ENCODE results near the gene SLC11A1. TPM values are rescaled to one million over a fixed set of nuclear protein-coding genes. Genes with fewer than 3 reads are reported as not detected.
A peak's percentile ranks its signal among the peaks of the same experiment; 100 is the strongest.

The SLC11A1 gene
- total RNA-seq, 8 experiments from 2014 or later = 0.50 to 3.1 (median 0.95) TPM

- in situ Hi-C loops (cut with MboI; ENCODE audit: low pct_unique_long_range_greater_than_20kb in 2 of 9, low sequenced_read_pairs in 9 of 9, unreplicated experiment in 9 of 9) = no loop called here
- no peak overlapping the region for H3K4me3 ChIP-seq
- no peaks in the 10 kb centered on the region for H3K4me1 ChIP-seq (replicated peaks in 1 of 2)
- WGBS, 10 experiments = 18 to 95% (median 74%) methylated on average over 3 to 9 of the region's 11 CpGs; no CpG with 5 or more reads in 3 of the 10 experiments
- H3K27ac ChIP-seq = no peak overlapping the region
- ATAC-seq (replicated peaks in 6 of 8) = no peak
Observed at GRCh38 chr2:218370410-218371063, 11.5 kb upstream of the SLC11A1 start.

DNA sequence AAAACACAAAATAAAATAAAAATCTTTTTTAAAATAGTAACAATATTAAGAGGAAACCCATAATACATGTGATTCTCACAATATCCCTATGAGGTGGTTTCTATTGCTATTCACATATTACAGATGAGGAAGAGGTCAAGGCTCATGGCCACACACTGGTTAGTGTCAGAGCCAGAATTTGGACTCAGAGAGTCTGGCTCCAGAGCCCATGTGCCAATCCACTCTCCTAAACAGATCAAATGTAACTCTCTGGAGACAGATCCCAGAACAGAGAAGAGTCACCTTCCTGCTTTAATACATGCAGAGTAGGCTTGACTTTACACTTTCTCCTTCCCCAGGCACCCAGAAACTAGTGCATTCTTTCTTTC lies 10.1 kb upstream of the SLC11A1 start:
- in situ Hi-C loops (cut with MboI; ENCODE audit: low pct_unique_long_range_greater_than_20kb in 2 of 9, low sequenced_read_pairs in 9 of 9, unreplicated experiment in 9 of 9) = no loop called here
- Histone ChIP-seq H3K27ac (no peak overlapping the region), H3K4me3 (no peak overlapping the region), H3K4me1 (replicated peaks in 1 of 2) (no peaks in the 10 kb centered on the region)
- ATAC-seq (replicated peaks in 6 of 8) = no peak

GRCh38 chr2:218374795-218375194 lies 7.3 kb upstream of the SLC11A1 start:
- in situ Hi-C loops (cut with MboI; ENCODE audit: low pct_unique_long_range_greater_than_20kb in 2 of 9, low sequenced_read_pairs in 9 of 9, unreplicated experiment in 9 of 9) = loop anchor here in 7 of 9 experiments (25.0 kb wide), 1 partner anchor 87 kb away; the partner anchor contains the start of gene TMBIM1 (in 7 of the 7)
- Histone ChIP-seq H3K27ac (no peak overlapping the region), H3K4me3 (no peak overlapping the region), H3K4me1 (replicated peaks in 1 of 2) (no peaks in the 10 kb centered on the region)
- 63 to 100% (median 80%) methylated on average over 1 to 3 of the region's 4 CpGs; no CpG with 5 or more reads in 4 of the 10 experiments for WGBS, 10 experiments
- peak in 1 of 8 experiments; percentile 57 for ATAC-seq (replicated peaks in 6 of 8)

DNA sequence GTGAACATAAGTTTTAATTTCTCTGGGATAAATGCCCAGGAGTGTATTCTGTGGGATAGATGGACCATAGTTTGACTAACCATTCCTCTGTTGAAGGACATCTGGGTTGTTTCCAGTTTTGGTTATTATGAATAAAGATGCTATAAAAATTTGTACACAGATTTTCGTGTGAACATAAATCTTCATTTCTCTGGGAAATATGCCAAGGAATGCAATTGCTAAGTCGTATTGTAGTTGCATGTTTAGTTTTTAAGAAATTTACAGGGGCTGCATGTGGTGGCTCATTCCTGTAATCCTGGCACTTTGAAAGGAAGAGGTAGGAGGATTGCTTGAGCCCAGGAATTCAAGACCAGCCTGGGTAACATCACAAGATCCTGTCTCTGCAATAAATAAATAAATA lies 6.9 kb upstream of the SLC11A1 start:
- in situ Hi-C loops (cut with MboI; ENCODE audit: low pct_unique_long_range_greater_than_20kb in 2 of 9, low sequenced_read_pairs in 9 of 9, unreplicated experiment in 9 of 9) = loop anchor here in 7 of 9 experiments (25.0 kb wide), 1 partner anchor 88 kb away; the partner anchor contains the start of gene TMBIM1 (in 7 of the 7)
- no peaks in the 10 kb centered on the region for H3K4me1 ChIP-seq (replicated peaks in 1 of 2)
- H3K4me3 ChIP-seq = no peak overlapping the region
- H3K27ac ChIP-seq = no peak overlapping the region
- 0 to 70% (median 45%) methylated on average over 1 to 2 of the region's 2 CpGs; no CpG with 5 or more reads in 2 of the 10 experiments for WGBS, 10 experiments
- ATAC-seq (replicated peaks in 6 of 8) = peak in 3 of 8 experiments; percentile 28 to 95 (median 60)

DNA sequence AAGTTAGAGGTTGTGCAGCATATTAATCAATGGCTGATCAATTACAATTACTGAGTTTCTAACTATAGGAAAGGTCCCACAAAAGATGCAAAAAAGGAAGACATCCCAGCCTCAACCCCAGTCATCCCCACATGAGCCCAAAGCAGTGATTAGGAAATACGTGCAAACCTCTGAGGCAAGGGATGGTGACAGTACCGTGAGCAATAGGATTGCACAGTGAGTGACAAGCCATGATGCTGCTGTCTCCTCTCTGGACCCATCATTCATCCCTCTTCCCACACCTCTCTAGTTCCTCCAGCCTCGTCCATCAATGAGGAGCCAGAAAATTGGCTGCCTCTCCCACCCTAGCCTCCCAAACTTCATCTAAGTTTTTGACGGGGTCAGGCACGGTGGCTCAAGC lies 4.0 kb upstream of the SLC11A1 start:
- H3K4me3 ChIP-seq = no peak overlapping the region
- 40 to 100% (median 67%) methylated on average over 1 to 3 of the region's 5 CpGs; no CpG with 5 or more reads in 4 of the 10 experiments for WGBS, 10 experiments
- in situ Hi-C loops (cut with MboI; ENCODE audit: low pct_unique_long_range_greater_than_20kb in 2 of 9, low sequenced_read_pairs in 9 of 9, unreplicated experiment in 9 of 9) = loop anchor here in 7 of 9 experiments (25.0 kb wide), 1 partner anchor 91 kb away; the partner anchor contains the start of gene TMBIM1 (in 7 of the 7)
- ATAC-seq (replicated peaks in 6 of 8) = no peak
- H3K4me1 ChIP-seq (replicated peaks in 1 of 2) = no peaks in the 10 kb centered on the region
- no peak overlapping the region for H3K27ac ChIP-seq

- Histone ChIP-seq H3K4me3 (no peak overlapping the region), H3K4me1 (replicated peaks in 1 of 2) (no peaks in the 10 kb centered on the region), H3K27ac (no peak overlapping the region)
- ATAC-seq (replicated peaks in 6 of 8) = no peak
- in situ Hi-C loops (cut with MboI; ENCODE audit: low pct_unique_long_range_greater_than_20kb in 2 of 9, low sequenced_read_pairs in 9 of 9, unreplicated experiment in 9 of 9) = loop anchor here in 7 of 9 experiments (25.0 kb wide), 1 partner anchor 95 kb away; the partner anchor contains the start of gene TMBIM1 (in 7 of the 7)
- WGBS, 10 experiments = 69 to 86% (median 83%) methylated on average over 1 to 4 of the region's 6 CpGs; no CpG with 5 or more reads in 5 of the 10 experiments
Observed at GRCh38 chr2:218382785-218383184, 712 bp downstream of the SLC11A1 start.

GRCh38 chr2:218383892-218384519 lies 1.9 kb downstream of the SLC11A1 start:
- in situ Hi-C loops (cut with MboI; ENCODE audit: low pct_unique_long_range_greater_than_20kb in 2 of 9, low sequenced_read_pairs in 9 of 9, unreplicated experiment in 9 of 9) = loop anchor here in 7 of 9 experiments (25.0 kb wide), 1 partner anchor 97 kb away; the partner anchor contains the start of gene TMBIM1 (in 7 of the 7)
- no peaks in the 10 kb centered on the region for H3K4me1 ChIP-seq (replicated peaks in 1 of 2)
- 83% methylated on average over 2 of the region's 10 CpGs; no CpG with 5 or more reads in 9 of the 10 experiments for WGBS, 10 experiments
- peak; percentile 12 to 57 (median 55) for ATAC-seq (replicated peaks in 6 of 8)
- no peak overlapping the region for H3K4me3 ChIP-seq
- H3K27ac ChIP-seq = no peak overlapping the region

- 50 to 63% methylated on average over 2 to 4 of the region's 9 CpGs; no CpG with 5 or more reads in 8 of the 10 experiments for WGBS, 10 experiments
- no peak for ATAC-seq (replicated peaks in 6 of 8)
- Histone ChIP-seq H3K27ac (no peak overlapping the region), H3K4me1 (replicated peaks in 1 of 2) (no peaks in the 10 kb centered on the region), H3K4me3 (no peak overlapping the region)
- in situ Hi-C loops (cut with MboI; ENCODE audit: low pct_unique_long_range_greater_than_20kb in 2 of 9, low sequenced_read_pairs in 9 of 9, unreplicated experiment in 9 of 9) = loop anchor here in 7 of 9 experiments (25.0 kb wide), 1 partner anchor 98 kb away; the partner anchor contains the start of gene TMBIM1 (in 7 of the 7)
Observed at GRCh38 chr2:218384975-218385374, 2.9 kb downstream of the SLC11A1 start.

DNA sequence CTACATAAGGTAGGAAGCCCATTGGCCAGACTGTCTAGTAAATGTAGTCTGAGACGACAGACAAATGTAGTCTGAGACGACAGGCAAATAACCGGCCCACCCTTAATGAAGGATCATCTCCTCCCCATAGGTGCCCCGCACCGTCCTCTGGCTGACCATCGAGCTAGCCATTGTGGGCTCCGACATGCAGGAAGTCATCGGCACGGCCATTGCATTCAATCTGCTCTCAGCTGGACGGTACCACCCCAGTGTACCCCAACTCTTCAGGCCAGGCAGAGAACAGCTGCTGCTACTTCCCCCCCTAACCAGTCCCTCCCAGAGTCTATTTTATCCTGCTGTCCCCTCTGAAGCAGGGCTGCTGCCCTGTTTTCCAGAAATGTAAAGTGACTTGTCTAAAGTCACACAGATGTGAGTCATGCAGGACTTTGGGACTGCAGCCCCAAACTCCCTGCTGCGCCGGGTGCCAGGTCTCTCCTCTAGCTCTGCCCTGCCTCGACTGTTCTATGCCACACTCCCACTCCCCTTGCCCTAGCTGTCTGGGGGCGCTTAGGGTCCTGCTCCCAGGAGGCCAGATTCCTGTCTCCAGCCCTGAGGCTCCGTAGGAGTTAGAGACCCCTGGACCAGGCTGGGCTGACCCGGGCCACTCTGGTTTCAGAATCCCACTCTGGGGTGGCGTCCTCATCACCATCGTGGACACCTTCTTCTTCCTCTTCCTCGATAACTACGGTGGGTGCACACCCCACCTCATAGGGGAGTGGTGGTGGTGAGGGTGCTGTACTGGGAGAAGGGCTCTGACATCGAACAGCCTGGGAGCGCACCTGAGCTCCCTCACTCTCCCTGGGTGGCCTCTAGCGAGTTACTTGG lies 4.7 kb downstream of the SLC11A1 start:
- Histone ChIP-seq H3K4me3 (no peak overlapping the region), H3K4me1 (replicated peaks in 1 of 2) (no peaks in the 10 kb centered on the region), H3K27ac (no peak overlapping the region)
- WGBS, 10 experiments = 40 to 100% (median 77%) methylated on average over 1 to 9 of the region's 23 CpGs; no CpG with 5 or more reads in 1 of the 10 experiments
- in situ Hi-C loops (cut with MboI; ENCODE audit: low pct_unique_long_range_greater_than_20kb in 2 of 9, low sequenced_read_pairs in 9 of 9, unreplicated experiment in 9 of 9) = loop anchor here in 7 of 9 experiments (25.0 kb wide), 1 partner anchor 99 kb away; the partner anchor contains the start of gene TMBIM1 (in 7 of the 7)
- peak in 3 of 8 experiments; percentile 3 to 45 (median 17) for ATAC-seq (replicated peaks in 6 of 8)

DNA sequence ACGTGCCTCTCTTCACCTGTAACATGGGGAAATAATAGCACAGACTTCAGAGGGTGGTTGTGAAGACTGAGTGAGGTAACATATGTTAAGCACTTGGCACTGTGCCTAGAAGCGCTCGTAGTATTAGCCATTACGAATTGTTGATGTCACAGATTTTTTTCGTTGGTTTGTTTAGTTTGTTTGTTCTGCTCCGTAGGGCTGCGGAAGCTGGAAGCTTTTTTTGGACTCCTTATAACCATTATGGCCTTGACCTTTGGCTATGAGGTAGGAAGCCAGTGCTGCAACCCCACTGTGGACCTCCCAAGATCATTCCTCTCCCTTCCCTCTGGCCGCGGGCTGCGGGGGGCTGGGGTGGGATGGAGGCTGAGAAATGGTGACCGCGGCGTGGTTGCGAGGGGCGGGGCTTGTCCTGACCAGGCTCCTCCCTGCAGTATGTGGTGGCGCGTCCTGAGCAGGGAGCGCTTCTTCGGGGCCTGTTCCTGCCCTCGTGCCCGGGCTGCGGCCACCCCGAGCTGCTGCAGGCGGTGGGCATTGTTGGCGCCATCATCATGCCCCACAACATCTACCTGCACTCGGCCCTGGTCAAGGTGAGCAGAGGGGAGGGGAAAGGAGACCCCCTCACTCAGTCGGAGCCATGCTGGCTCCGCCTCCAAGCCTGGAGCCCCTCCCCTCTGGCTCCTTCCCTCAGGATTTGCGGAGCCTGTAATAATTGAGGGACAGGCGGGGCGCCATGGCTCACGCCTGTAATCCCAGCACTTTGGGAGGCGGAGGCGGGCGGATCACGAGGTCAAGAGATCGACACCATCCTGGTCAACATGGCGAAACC lies 5.5 kb downstream of the SLC11A1 start:
- ATAC-seq (replicated peaks in 6 of 8) = peak; percentile 71 to 91 (median 82)
- no peaks in the 10 kb centered on the region for H3K4me1 ChIP-seq (replicated peaks in 1 of 2)
- in situ Hi-C loops (cut with MboI; ENCODE audit: low pct_unique_long_range_greater_than_20kb in 2 of 9, low sequenced_read_pairs in 9 of 9, unreplicated experiment in 9 of 9) = loop anchor here in 7 of 9 experiments (25.0 kb wide), 1 partner anchor 100 kb away; the partner anchor contains the start of gene TMBIM1 (in 7 of the 7)
- no peak overlapping the region for H3K27ac ChIP-seq
- 20 to 30% (median 21%) methylated on average over 1 to 7 of the region's 38 CpGs; no CpG with 5 or more reads in 5 of the 10 experiments for WGBS, 10 experiments
- peak overlapping the region in 4 of 5 donors; percentile 11 to 26 (median 19) for H3K4me3 ChIP-seq

- WGBS, 10 experiments = 49 to 100% (median 86%) methylated on average over 1 to 11 of the region's 17 CpGs; no CpG with 5 or more reads in 3 of the 10 experiments
- no peak overlapping the region for H3K27ac ChIP-seq
- H3K4me3 ChIP-seq = no peak overlapping the region
- ATAC-seq (replicated peaks in 6 of 8) = no peak
- no peaks in the 10 kb centered on the region for H3K4me1 ChIP-seq (replicated peaks in 1 of 2)
- in situ Hi-C loops (cut with MboI; ENCODE audit: low pct_unique_long_range_greater_than_20kb in 2 of 9, low sequenced_read_pairs in 9 of 9, unreplicated experiment in 9 of 9) = loop anchor here in 8 of 9 experiments (10.0 to 25.0 kb wide), 2 partner anchors 85 to 102 kb away; partner anchors contain the start of gene TMBIM1 (in 7 of the 8)
Observed at GRCh38 chr2:218389333-218390150, 7.5 kb downstream of the SLC11A1 start.

All from motor neuron (in vitro differentiated cells).